GM12873 (cell line): ENCODE data around the gene VPS39.

Experiments used
- TF ChIP-seq, protein P1 (sequence below): IDR thresholded peaks from 2 replicates; pipeline ENCODE4 v1.5.1; 2012; ENCODE audit warnings: low read depth, mild to moderate bottlenecking, moderate library complexity, low read length, control low read depth; ENCODE audit not compliant: insufficient read depth; ENCODE audit errors: missing control alignments

The VPS39 gene

DNA sequence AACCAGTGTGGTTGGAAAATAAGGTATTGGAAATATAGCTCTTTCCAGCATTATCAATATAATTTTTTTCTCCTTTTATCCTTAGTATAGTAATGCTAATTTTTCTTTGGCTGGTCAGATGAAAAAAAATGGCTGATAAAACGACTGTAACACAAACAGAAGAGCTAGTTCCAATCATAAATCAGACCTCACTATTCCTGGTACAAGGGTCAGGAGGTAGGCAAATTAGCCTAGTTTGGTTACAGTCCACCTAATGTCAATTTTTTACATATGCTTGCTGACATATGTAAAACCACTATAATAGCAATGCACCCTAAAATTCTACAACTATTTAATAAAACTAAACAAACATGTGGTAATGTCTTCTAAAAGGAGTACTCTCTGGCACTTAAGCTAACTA is 19.9 kb upstream of the VPS39 start:
- TF ChIP-seq, protein P1, sequence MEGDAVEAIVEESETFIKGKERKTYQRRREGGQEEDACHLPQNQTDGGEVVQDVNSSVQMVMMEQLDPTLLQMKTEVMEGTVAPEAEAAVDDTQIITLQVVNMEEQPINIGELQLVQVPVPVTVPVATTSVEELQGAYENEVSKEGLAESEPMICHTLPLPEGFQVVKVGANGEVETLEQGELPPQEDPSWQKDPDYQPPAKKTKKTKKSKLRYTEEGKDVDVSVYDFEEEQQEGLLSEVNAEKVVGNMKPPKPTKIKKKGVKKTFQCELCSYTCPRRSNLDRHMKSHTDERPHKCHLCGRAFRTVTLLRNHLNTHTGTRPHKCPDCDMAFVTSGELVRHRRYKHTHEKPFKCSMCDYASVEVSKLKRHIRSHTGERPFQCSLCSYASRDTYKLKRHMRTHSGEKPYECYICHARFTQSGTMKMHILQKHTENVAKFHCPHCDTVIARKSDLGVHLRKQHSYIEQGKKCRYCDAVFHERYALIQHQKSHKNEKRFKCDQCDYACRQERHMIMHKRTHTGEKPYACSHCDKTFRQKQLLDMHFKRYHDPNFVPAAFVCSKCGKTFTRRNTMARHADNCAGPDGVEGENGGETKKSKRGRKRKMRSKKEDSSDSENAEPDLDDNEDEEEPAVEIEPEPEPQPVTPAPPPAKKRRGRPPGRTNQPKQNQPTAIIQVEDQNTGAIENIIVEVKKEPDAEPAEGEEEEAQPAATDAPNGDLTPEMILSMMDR: no peak

DNA sequence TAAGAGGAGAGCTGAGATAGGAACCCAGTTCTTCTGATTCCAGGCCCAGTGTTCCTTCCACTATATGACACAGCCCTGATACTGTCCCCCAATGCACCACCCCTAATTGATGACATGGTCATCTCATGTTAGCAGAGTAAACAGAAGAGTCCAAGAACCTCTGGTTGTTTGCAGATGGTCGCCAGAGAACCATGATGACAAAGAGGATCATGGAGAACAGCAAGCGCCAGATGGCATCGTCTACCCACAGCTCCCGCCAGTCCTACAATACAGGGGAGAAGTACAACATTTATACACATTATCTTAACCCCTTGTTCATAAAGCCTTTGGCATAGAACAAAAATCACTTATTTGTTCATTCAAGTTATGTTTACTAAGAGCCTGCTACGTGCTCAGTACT is 18.5 kb upstream of the VPS39 start:
- TF ChIP-seq, protein P1: no peak

DNA sequence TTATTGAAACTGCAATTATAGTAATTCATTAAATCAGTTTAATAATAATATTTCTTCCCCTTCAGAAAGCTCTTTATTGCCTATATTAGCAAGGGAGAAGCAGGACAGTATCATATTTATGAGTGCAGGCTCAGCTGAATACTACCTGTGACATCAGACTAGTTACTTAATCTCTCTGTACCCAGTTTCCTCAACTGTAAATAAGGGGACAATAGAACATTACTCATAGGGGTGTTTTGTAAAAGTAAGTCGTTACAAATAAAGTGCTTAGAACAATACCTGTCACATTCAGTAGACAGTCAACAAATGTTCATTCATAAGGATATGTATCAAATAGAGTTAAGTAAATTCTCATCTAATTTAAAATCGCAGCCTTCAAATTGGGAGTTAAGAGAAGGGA is 12.1 kb upstream of the VPS39 start:
- TF ChIP-seq, protein P1: no peak

DNA sequence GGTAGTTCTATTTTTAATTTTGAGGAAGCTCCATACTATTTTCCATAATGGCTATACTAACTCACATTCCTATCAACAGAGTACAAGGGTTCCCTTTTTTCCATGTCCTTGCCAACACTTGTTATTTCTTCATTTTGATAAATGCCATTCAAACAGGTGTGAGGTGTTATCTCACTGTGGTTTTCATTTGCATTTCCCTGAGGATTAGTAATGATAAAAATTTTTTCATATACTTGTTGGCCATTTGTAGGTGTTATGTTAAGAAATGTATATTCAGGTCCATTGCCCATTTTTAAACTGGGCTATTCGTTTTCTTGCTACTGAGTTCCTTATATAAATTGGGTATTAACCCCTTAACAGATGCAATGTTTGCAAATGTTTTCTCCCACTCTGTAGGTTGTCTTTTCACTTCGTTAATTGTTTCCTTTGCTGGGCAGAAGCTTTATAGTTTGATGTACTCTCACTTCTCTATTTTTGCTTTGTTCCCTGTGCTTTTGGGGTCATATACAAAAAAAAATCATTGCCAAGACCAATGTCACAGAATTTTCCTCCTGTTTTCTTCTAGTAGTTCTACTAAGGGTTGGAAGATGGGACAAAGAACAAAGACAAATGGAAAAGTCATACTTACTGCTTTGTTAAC is 11.0 kb upstream of the VPS39 start:
- TF ChIP-seq, protein P1: no peak

DNA sequence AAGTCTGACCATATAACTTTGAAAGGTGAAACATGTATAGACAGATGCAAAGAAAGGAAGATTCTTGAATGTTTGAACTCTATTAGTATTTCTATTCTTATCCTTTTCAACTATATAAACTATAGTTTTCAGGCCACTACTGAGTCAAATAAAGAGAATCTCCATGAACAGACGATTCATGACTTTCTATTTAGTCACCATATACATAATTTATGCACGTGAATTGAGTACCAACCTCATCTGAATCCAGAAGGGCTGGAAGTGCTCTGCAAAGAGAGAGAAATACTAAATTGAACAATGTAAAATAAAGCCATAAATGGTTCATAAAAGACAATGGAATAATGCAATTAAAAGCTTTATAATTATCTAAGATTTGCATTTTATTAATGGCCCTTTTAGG is 9.5 kb upstream of the VPS39 start:
- TF ChIP-seq, protein P1: no peak

DNA sequence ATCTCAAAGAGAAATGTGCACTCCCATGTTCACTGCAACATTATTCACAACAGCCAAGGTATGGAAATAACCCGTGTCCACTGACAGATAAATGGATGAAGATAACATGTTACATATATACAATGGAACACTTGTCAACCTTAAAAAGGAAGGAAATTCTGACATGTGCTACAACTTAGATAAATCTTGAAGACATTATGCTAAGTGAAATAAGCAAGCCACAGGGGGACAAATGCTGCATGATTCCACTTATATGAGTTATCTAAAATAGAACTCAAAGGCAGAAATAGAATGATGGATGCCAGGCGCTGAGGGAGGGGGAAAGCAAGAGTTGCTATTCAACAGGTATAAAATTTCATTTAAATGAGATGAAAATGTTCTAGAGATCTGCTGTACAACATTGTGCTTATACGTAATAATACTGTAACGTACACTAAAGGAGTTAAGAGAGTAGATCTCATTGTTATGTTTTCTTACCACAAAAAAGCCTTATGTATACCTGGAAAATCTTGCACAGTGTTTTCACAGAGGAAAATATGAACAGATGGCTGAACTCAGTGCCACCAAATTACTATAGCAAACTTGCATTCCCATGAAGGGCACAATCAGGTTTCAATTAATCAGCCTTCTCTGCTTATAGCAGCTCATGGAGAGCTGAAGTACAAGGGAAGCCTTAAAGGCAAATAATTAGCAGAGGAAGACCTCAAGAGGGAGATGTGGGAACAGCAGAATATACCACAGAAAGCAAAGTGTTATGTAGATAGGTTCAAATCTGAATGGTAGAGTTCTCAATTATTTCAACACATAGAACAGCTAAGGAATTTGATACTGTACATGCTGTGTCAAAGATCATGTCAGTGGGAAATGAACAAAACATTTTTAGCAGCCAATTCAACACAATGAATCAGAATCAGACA is 8.1 kb upstream of the VPS39 start:
- TF ChIP-seq, protein P1: peak; percentile 4

DNA sequence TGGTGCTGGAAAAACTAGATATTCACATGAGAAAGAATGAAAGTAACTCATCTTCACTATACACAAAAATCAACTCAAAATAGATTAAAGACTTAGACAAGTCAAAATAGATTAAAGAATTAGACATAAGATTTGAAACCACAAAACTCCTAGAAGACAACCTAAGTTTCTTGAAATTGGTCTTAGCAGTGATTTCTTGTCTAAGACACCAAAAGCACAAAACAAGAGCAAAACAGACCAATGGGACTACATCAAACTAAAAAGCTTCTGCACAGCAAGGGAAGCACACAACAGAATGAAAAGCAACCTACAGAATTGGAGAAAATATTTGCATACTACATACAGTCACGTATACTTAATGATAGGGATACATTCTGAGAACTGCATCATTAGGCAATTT is 6.5 kb upstream of the VPS39 start:
- TF ChIP-seq, protein P1: no peak
